ENCODE measurements around the gene LTA. TPM values are rescaled to one million over a fixed set of nuclear protein-coding genes. Genes with fewer than 3 reads are reported as not detected.

LTA gene
- total RNA-seq, 1 experiment from 2014 or later = not detected

DNA sequence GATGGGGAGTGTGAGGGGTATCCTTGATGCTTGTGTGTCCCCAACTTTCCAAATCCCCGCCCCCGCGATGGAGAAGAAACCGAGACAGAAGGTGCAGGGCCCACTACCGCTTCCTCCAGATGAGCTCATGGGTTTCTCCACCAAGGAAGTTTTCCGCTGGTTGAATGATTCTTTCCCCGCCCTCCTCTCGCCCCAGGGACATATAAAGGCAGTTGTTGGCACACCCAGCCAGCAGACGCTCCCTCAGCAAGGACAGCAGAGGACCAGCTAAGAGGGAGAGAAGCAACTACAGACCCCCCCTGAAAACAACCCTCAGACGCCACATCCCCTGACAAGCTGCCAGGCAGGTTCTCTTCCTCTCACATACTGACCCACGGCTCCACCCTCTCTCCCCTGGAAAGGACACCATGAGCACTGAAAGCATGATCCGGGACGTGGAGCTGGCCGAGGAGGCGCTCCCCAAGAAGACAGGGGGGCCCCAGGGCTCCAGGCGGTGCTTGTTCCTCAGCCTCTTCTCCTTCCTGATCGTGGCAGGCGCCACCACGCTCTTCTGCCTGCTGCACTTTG is 3.3 kb downstream of the LTA start, which contains the start of gene TNF:
TSS of gene TNF (plus strand) at position 231 of the 567 bp plus-strand sequence. CDS start at position 408, 177 bp downstream.
- no TSS peak for BruUV-seq (replicated peaks)
- H3K4me1 Mint-ChIP-seq (ENCODE audit: low read depth, unreplicated experiment) = peaks cover 2% of the 10 kb centered on the region
- no peak for DNase-seq
- intact Hi-C loops (cut with micrococcal nuclease; ENCODE audit: unreplicated experiment) = no loop called here
- no peaks in the 10 kb centered on the region for H3K9me3 Mint-ChIP-seq (ENCODE audit: low read depth, unreplicated experiment)
- CTCF ChIA-PET = interaction anchor here (1.0 to 1.4 kb wide), 3 partner anchors 21 to 28 kb away, joined by 3 to 5 read pairs (median 4); partner anchors contain the start of gene NFKBIL1
- TF ChIP-seq, protein P1, sequence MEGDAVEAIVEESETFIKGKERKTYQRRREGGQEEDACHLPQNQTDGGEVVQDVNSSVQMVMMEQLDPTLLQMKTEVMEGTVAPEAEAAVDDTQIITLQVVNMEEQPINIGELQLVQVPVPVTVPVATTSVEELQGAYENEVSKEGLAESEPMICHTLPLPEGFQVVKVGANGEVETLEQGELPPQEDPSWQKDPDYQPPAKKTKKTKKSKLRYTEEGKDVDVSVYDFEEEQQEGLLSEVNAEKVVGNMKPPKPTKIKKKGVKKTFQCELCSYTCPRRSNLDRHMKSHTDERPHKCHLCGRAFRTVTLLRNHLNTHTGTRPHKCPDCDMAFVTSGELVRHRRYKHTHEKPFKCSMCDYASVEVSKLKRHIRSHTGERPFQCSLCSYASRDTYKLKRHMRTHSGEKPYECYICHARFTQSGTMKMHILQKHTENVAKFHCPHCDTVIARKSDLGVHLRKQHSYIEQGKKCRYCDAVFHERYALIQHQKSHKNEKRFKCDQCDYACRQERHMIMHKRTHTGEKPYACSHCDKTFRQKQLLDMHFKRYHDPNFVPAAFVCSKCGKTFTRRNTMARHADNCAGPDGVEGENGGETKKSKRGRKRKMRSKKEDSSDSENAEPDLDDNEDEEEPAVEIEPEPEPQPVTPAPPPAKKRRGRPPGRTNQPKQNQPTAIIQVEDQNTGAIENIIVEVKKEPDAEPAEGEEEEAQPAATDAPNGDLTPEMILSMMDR (IDR thresholded peaks at IDR 0.05; ENCODE audit: unreplicated experiment) = no peak
- H3K36me3 Mint-ChIP-seq (ENCODE audit: insufficient read depth, unreplicated experiment) = no peaks in the 10 kb centered on the region
- H3K4me3 Mint-ChIP-seq (ENCODE audit: low read depth, unreplicated experiment) = no peak within 1 kb of the TSS
- H3K27me3 Mint-ChIP-seq (ENCODE audit: unreplicated experiment) = peaks cover 53% of the 10 kb centered on the region
- no peak within 1 kb of the TSS for H3K27ac Mint-ChIP-seq (ENCODE audit: unreplicated experiment)

DNA sequence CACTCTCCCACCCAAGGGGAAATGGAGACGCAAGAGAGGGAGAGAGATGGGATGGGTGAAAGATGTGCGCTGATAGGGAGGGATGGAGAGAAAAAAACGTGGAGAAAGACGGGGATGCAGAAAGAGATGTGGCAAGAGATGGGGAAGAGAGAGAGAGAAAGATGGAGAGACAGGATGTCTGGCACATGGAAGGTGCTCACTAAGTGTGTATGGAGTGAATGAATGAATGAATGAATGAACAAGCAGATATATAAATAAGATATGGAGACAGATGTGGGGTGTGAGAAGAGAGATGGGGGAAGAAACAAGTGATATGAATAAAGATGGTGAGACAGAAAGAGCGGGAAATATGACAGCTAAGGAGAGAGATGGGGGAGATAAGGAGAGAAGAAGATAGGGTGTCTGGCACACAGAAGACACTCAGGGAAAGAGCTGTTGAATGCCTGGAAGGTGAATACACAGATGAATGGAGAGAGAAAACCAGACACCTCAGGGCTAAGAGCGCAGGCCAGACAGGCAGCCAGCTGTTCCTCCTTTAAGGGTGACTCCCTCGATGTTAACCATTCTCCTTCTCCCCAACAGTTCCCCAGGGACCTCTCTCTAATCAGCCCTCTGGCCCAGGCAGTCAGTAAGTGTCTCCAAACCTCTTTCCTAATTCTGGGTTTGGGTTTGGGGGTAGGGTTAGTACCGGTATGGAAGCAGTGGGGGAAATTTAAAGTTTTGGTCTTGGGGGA is 4.0 kb downstream of the LTA start:
- no peak overlapping the region for H3K27ac Mint-ChIP-seq (ENCODE audit: unreplicated experiment)
- H3K36me3 Mint-ChIP-seq (ENCODE audit: insufficient read depth, unreplicated experiment) = peaks cover 5% of the 10 kb centered on the region
- no peaks in the 10 kb centered on the region for H3K9me3 Mint-ChIP-seq (ENCODE audit: low read depth, unreplicated experiment)
- DNase-seq = no peak
- intact Hi-C loops (cut with micrococcal nuclease; ENCODE audit: unreplicated experiment) = no loop called here
- BruUV-seq (replicated peaks) = no TSS peak
- no peak overlapping the region for H3K4me3 Mint-ChIP-seq (ENCODE audit: low read depth, unreplicated experiment)
- peaks cover 60% of the 10 kb centered on the region for H3K27me3 Mint-ChIP-seq (ENCODE audit: unreplicated experiment)
- H3K4me1 Mint-ChIP-seq (ENCODE audit: low read depth, unreplicated experiment) = peaks cover 9% of the 10 kb centered on the region
- CTCF ChIA-PET = interaction anchor here (0.6 to 1.8 kb wide), 7 partner anchors 14 to 384 kb away, joined by 3 to 5 read pairs (median 4); partner anchors contain the start of gene NFKBIL1
- TF ChIP-seq, protein P1 (IDR thresholded peaks at IDR 0.05; ENCODE audit: unreplicated experiment) = no peak

DNA sequence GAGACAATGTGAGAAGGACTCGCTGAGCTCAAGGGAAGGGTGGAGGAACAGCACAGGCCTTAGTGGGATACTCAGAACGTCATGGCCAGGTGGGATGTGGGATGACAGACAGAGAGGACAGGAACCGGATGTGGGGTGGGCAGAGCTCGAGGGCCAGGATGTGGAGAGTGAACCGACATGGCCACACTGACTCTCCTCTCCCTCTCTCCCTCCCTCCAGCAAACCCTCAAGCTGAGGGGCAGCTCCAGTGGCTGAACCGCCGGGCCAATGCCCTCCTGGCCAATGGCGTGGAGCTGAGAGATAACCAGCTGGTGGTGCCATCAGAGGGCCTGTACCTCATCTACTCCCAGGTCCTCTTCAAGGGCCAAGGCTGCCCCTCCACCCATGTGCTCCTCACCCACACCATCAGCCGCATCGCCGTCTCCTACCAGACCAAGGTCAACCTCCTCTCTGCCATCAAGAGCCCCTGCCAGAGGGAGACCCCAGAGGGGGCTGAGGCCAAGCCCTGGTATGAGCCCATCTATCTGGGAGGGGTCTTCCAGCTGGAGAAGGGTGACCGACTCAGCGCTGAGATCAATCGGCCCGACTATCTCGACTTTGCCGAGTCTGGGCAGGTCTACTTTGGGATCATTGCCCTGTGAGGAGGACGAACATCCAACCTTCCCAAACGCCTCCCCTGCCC is 4.9 kb downstream of the LTA start:
- no peak for DNase-seq
- Mint-ChIP-seq H3K27ac (ENCODE audit: unreplicated experiment) (no peak overlapping the region), H3K9me3 (ENCODE audit: low read depth, unreplicated experiment) (no peaks in the 10 kb centered on the region), H3K27me3 (ENCODE audit: unreplicated experiment) (peaks cover 66% of the 10 kb centered on the region), H3K36me3 (ENCODE audit: insufficient read depth, unreplicated experiment) (peaks cover 13% of the 10 kb centered on the region), H3K4me1 (ENCODE audit: low read depth, unreplicated experiment) (peaks cover 18% of the 10 kb centered on the region), H3K4me3 (ENCODE audit: low read depth, unreplicated experiment) (no peak overlapping the region)
- TF ChIP-seq, protein P1 (IDR thresholded peaks at IDR 0.05; ENCODE audit: unreplicated experiment) = no peak
- CTCF ChIA-PET = interaction anchor here (0.6 to 1.8 kb wide), 5 partner anchors 13 to 384 kb away, joined by 3 to 5 read pairs (median 3); no protein-coding TSS in a partner anchor
- intact Hi-C loops (cut with micrococcal nuclease; ENCODE audit: unreplicated experiment) = no loop called here
- BruUV-seq (replicated peaks) = no TSS peak

DNA sequence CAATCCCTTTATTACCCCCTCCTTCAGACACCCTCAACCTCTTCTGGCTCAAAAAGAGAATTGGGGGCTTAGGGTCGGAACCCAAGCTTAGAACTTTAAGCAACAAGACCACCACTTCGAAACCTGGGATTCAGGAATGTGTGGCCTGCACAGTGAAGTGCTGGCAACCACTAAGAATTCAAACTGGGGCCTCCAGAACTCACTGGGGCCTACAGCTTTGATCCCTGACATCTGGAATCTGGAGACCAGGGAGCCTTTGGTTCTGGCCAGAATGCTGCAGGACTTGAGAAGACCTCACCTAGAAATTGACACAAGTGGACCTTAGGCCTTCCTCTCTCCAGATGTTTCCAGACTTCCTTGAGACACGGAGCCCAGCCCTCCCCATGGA is 5.5 kb downstream of the LTA start:
- no peaks in the 10 kb centered on the region for H3K9me3 Mint-ChIP-seq (ENCODE audit: low read depth, unreplicated experiment)
- no peak overlapping the region for H3K4me3 Mint-ChIP-seq (ENCODE audit: low read depth, unreplicated experiment)
- no peak overlapping the region for H3K27ac Mint-ChIP-seq (ENCODE audit: unreplicated experiment)
- peaks cover 13% of the 10 kb centered on the region for H3K36me3 Mint-ChIP-seq (ENCODE audit: insufficient read depth, unreplicated experiment)
- BruUV-seq (replicated peaks) = no TSS peak
- peaks cover 23% of the 10 kb centered on the region for H3K4me1 Mint-ChIP-seq (ENCODE audit: low read depth, unreplicated experiment)
- CTCF ChIA-PET = interaction anchor here (1.5 to 1.8 kb wide), 2 partner anchors 12 to 21 kb away, joined by 5 read pairs; no protein-coding TSS in a partner anchor
- H3K27me3 Mint-ChIP-seq (ENCODE audit: unreplicated experiment) = peaks cover 66% of the 10 kb centered on the region
- no peak for DNase-seq
- intact Hi-C loops (cut with micrococcal nuclease; ENCODE audit: unreplicated experiment) = no loop called here
- TF ChIP-seq, protein P1 (IDR thresholded peaks at IDR 0.05; ENCODE audit: unreplicated experiment) = no peak
